HG03432 (cell line): ENCODE measurements around the gene YWHAG.
"Not testable (repeated sequence)": the region's sequence is repeated elsewhere in the genome, so short reads cannot be mapped to it uniquely, and the experiment has no call there.

ENCODE experiments used
- ATAC-seq: cut with Tn5 transposase; IDR thresholded peaks from one replicate; pipeline ENCODE4 v1.9.1; 2021; ENCODE audit warnings: mild to moderate bottlenecking, moderate library complexity; ENCODE audit not compliant: unreplicated experiment

YWHAG gene

DNA sequence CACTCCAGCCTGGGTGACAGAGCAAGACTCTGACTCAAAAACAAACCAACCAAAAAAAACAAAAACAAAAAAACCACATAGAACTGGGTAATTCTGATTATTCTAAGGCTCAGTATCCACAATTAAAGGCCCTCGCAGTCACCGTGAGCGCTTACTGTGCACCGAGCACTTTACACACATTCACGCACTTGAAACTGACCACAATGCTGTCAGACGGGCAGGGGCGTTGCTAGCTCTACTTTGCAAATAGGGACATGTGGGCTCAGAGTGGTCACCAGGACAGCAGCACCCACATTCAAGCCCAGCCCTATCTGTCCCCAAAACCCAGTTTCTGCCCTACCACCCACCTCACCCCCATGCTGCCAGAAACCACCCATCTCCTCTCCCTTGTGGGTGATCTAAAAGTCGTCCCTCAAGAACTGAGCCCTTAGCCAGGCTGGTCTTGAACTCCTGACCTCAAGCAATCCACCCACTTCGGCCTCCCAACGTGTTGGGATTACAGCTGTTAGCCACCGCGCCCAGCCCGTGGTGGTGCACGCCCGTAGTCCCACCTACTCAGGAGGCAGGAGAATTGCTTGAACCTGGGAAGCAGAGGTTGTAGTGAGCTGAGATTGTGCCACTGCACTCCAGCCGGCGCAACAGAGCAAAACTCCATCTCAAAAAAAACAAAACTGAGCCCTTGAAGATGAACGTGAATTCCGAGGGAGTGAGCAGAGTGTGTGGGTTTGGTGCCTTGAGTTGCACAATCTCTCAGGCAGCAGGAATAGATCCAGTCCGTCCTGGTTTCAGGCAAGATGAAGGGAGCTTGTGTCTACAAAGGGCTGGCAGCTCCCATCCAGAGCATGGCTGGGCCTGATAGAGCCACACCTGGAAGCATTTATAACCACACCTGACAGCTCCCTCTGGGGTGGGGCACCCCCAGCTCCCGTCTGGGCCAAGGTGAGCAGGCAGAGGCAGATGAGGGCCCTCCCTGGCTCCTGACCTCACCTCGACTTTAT is 61.7 kb downstream of the YWHAG start:
- no peak for ATAC-seq

DNA sequence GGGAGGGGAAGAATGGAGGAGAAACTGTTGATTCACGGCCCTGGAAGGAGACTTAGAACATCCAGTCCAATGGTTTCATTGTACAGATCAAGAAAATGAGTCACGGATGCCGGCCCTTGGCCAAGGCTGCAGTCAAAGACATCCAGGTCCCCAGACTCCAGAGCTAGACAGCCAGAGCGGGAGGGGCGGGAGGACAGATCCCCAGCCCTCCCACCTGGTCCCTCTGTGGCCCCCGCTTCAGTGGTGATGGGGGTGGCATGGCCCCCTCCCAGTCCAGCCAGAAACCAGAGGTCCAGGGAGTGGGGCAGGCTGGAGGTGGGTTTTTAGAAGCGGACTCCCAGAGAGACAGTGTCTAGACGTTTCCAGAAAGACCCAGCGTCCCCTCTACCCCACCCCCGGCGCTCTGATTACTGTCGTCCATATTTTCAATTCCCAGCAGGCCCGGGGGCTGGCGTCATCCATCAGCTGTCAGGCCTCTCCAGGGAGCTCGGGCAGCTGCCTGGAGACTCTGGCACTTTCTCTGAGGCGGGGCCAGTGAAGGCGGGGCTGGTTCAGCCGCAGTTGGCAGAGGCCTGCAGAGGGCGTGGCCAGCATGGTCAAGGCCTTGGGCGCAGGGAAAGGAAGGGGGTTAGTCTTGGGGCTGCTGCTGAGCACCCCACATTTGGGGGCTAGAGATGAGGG is 64.3 kb downstream of the YWHAG start:
- ATAC-seq: peak; percentile 64

DNA sequence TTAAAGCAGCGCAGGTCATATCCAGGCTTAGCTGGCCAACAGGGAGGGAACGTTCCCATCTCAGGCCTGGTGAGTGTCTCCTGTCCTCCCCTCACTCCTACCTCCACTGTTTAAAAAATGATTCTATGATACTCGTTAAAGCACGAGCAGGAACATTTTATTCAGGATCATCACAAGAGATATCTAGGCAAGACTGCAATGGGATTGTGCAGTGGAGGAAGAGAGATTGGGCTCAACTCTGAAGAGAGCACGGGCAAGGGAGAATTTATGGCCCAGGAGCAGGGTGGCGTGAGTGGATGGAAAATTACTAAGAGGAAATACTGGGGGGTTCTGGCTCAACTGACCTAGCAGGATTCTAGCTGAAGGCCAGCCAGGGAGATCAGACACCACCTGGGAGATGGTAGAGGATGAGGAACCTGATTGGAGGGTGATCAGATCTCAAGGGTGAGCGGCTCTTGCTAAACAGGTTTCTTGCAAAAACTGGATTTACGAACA is 65.3 kb downstream of the YWHAG start:
- ATAC-seq: no peak

DNA sequence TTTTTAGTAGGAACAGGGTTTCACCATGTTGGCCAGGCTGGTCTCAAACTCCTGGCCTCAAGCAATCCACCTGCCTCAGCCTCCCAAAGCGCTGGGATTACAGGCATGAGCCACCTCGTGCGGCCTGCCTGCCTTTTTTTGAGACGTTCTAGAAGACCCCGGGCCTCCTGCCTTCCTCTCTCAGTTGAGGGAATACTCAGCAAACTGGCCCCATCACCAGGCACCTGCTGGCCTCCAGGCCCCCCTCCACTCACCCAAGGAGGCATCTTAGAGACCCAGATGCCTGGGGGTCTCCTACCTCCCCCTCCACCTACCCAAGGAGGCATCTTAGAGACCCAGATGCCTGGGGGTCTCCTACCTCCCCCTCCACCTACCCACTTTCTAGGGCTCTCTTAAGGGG is 65.9 kb downstream of the YWHAG start:
- not testable (repeated sequence) for ATAC-seq

DNA sequence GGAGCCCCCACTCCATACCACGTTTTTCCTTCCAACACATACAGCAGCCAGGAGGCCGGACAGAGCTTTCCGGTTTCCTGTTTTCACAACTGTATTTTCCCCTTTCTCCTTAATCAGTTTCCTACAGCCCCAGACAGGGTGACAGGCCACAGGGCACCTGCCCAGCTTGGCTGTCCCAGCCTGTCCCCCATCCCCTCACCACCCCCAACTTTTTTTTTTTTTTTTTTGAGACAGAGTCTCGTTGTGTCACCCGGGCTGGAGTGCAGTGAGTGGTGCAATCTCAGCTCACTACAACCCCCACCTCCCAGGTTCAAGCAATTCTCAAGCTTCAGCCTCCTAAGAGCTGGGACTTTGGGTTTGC is 66.6 kb downstream of the YWHAG start:
- peak; percentile 26 for ATAC-seq

DNA sequence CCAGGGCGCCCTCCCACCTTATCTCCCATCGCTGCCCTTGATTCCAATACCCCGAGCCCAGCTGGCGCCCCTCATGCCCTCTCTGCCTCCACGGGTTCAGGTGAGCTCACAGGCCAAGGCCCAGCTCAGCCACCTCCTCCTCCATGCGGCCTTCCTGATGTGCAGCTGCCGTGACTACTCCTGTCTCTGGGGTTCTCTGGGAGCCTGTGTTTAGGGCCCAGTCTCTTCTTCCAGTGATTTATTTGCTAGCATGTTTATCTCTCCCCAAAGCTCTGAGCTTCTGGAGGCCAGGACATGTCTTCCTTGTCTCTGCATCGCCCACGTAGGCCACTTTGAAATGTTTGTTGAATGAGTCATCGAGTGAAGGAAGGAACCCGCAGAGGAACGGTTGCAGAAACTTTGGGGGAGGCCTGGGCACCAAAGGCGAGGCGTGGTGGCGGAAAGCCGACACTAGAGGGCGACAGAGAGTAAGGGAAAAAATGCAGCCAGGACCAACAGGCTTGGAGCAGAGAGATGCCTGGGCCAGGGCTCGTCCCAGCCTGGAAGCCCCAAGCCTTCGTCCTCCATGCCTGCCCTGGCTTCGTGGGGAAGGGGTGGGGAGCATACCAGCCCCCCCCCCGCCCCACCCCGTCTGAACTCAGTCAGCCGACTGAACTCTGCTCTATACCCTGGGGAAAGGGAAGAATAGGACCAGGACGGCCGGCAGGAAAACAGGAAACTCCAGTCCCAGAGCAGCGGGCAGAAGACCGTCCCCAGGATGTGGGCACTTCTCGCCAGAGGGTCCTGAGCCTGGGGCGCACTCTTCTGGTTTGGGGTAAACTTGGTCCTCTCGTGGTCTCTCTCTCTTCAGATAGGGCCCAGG is 67.2 kb downstream of the YWHAG start:
- ATAC-seq: peak; percentile 83

DNA sequence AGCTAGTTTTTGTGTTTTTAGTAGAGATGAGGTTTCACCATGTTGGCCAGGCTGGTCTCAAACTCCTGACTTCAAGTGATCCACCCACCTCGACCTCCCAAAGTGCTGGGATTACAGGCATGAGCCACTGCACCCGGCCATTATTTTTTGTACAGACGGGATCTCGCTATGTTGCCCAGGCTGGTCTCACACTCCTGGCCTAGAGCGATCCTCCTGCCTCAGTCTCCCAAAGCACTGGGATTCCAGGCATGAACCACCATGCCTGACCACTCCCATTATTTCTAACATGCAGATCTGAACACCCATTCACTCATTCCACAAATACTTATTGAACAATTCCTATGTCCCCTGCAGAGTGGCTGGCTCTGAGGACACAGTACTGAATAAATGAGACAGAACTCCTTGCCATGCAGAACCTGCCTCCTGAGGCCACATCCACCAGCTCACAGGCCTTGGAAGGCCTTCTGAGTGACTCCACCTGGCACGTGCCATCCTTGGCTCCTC is 67.9 kb downstream of the YWHAG start:
- not testable (repeated sequence) for ATAC-seq

DNA sequence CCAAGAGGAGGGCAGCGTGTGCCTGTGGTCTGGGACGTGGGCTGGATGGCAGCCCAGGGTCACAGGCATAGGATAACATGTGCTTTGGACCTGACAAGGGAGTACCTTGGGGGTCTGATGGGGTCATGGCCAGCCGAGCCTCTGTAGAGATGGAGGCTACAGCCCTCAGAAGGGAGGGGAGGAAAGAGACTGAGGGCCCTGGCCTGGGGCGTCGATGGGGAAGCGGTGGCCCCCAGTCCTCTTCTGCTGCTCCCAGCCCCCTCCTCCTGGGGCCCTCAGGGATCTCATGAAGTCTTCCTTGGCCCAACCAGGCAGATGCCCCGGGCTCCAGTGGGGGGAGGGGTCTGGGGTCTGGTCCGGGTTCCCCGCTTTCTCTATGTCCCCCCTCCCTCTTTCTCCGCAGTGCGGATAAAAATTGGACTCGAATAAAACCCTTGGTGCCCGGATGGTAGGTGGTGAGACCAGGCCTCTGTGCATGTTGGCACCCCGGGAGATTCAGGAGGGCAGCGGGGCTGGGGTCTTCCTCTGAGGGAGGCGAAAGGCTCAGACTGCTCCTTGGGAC is 71.9 kb downstream of the YWHAG start:
- no peak for ATAC-seq

DNA sequence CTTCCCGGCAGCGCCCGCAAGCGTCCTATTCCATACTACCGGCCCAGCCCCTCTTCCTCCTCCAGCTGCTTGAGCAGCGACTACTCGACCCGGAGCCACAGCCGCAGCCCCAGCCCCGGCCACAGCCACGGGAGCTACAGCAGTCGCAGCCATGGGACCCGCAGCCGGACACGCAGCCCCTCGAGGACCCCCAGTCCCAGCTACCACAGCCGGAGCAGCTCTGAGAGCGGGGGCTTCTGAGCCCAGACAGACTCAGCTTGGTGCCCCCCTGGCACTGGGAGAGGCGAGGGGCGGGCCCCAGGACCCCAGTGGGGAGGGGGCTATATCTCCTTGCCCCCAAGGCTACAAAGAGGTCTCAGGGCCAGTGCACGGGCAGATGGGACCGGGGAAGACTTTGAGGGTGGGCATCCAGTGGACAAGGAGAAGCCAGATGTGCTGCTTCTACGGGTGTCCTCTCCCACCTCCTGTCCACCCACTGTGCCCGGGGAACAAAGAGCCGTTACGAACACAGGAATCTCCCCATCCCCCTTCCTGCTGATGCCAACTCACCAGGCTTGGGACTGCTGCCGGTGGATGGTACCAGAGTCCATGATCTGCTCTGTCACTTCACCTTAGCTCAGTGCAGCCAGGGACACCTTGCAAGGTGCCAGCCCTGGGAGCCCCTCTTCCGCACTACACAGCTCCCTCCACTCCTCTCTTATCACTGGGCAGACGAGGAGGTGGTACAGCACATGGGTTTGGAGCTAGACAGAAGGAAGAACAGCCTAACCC is 73.0 kb downstream of the YWHAG start:
- no peak for ATAC-seq

DNA sequence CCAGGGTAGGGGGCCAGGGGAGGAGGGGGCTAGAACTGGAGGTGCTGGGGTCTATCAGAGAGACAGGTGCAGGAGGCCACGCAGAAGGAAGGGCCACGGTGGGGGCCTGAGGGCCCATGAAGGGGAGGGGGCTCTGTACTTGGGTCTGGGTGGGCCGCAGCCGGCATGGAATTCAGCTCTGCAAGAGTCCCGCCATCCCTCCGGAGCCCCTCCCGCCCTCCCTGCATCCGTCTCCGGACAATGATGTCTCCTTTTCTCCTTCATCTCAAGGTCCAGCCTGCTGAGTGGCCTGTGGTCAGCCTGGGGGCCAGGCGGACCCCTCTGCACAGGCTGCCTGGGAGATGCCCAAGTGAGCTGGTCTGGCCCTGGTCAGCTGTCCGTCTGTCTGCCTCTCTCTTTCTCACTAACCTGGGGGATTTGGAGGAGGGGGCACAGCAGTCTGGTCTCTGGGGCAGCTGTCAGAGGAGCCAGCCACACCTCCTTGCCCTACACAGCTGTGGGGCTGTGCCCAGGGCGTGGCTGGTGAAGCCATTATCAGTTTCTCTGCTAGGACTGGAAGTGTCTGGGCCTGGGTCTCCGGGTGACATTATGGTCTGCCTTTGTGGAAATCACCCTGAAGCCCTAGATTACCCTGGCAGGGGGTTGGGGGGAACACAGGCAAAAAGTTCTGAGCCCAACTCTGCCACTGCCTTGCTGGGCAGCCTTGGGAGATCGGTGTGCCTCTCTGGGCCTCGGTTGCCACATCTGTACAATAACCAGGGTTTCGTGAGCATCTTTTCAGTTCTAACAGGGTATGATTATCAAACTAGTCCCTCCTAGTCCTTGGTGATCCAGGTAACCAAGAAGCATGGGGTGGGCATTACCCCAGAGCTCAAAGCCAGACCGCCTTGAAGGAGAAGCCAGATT is 75.3 kb downstream of the YWHAG start:
- ATAC-seq: no peak

DNA sequence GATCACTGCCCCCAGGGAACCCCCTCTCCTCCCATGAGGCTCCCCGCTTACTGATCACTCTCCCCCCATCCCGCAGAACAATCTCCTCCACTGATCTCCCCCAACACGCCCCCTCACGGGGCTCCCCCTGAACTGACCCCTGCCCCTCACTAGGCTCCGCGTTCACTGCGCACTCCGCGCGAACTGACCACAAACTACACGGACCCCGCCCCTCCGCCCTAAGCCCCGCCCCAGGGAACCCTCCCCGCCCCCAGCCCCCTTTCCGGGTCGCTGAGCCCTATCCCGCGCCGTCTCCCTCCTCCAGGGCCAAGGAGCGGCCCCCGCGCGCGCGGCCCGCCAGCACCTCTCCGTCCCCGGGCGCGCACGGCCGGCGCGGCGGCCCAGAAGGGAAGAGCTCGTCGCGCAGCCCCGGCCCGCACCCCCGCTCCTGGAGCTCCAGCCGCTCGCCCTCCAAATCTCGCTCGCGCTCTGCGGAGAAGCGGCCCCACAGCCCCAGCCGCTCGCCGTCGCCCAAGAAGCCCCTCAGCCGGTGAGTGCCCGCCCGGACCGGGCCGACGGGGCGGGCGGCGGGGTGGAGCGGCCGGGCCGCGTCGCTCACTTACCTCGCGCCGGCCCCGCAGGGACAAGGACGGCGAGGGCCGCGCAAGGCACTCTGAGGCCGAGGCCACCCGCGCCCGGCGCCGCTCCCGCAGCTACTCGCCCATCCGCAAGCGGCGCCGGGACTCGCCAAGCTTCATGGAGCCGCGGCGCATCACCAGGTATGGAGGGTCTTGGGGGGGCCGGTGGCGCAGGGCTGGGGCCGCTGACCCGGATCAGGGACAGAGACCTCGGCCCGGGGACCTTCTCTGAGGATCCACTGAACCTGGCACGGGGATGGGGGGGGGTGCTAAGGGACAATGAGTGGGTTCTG is 76.2 kb downstream of the YWHAG start:
- ATAC-seq: no peak

DNA sequence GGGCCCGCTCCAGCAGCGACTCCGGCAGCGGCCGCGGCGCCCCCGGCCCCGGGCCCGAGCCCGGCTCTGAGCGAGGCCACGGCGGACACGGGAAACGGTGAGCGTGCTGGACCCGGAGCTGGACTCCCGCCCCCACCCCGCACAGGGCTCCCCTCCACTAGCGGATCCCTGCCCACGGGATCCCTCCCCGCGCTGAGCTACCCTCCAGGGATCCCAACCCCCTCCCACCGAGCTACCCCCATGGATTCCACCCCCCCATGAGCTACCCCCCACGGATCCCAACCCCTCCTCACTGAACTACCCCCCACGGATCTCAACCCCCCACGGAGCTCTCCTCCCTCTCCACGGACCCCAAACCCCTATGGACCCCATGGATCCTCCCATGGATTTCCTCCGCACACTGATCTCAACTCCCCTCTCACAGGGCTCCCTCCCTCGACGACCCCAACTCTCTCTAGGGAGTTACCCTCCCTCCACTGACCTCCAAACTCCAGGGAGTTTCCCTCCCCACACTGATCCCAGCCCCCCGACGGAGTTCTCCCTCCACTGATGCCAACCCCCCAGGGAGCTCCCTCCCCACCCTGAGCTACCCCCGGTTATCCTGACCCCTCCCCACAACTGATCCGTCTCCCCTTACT is 77.0 kb downstream of the YWHAG start:
- ATAC-seq: no peak

DNA sequence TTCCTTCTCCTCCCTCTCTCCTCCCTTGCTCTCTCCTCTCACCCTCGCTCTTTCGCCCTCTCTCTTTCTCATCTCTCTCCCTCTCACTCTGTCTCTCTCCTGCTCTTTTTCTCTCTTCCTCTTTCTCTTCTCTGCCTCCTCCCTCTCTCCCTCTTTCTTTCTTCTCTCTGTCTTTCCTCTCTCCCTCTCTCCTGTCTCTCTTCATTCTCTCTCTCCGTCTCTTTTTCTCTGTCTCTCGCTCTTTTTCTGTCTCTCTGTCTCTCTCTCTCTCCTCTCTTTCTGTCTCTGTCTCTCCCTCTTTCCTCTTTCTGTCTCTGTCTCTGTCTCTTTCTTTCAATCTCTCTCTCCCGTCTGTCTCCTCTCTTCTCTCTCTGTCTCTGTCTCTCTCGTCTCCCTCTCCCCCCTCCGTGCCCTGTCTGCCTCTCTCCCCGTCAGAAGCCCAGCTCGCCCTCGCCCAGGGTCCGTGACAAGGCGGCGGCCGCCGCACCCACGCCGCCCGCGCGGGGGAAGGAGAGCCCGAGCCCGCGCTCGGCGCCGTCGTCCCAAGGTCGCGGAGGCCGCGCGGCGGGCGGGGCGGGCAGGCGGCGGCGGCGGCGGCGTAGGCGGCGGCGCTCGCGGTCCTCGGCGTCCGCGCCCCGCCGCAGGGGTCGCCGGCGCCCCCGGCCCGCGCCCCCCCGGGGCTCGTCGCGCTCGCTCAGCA is 77.6 kb downstream of the YWHAG start:
- no peak for ATAC-seq

DNA sequence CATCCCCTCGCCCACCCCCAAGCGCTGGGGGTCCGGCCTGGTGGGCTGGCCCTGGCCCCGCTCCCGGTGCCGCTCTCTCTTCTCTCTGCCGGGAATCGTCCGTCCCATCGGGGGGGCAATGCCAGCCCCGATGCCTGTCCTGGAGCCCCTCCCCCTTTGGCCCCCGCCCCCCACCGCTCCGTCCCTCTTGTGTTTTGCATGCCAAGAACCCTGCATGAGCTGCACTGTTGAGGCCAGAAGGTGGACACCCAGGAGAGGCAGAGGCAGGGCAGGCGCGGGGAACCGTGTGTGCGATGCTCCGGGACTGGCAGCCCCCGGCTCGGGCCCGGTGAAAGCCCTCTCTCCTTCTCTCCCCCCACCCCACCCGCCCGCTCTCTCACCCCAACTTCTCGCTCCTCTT is 78.4 kb downstream of the YWHAG start:
- ATAC-seq: no peak

DNA sequence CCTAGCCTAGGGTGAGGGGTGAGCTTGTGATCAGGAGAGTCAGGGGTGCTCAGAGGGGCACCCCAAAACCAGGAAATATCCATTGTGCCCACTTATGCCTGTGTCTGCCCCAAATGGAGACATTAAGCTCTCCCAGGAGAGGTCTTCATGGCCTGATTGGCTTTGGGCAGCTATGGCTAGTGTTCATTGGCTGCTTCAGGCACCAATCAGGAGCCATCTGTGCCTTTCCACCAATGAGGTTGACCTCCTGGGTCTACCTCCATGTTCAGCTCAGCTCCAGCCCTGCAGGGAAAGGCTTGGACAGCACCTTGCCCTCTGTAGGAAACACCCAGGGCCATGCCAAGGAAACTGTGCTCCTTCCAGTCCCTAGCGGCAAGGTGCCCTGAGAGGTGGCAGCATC is 80.3 kb downstream of the YWHAG start:
- no peak for ATAC-seq
